Measurements from ENCODE around the gene CD101.
"Not testable (repeated sequence)": the region's sequence is repeated elsewhere in the genome, so short reads cannot be mapped to it uniquely, and the experiment has no call there.

The CD101 gene

GRCh38 chr1:116971258-116971860 lies 30.2 kb upstream of the CD101 start:
- TF ChIP-seq CTCF (IDR thresholded peaks at IDR 0.05; ENCODE audit: insufficient read depth, low read length, missing control alignments) = no peak
- DNase-seq (ENCODE audit: low read depth, low spot score) = no peak
- ChIA-PET POLR2A (no interaction called here), CTCF (no interaction called here)
- no peak overlapping the region for H3K4me3 ChIP-seq (ENCODE audit: low read depth, low read length)

- ChIA-PET POLR2A (no interaction called here), CTCF (no interaction called here)
- no peak for DNase-seq (ENCODE audit: low read depth, low spot score)
- no peak overlapping the region for H3K4me3 ChIP-seq (ENCODE audit: low read depth, low read length)
- no peak for TF ChIP-seq CTCF (IDR thresholded peaks at IDR 0.05; ENCODE audit: insufficient read depth, low read length, missing control alignments)
These were observed 29.4 kb upstream of the CD101 start for GRCh38 chr1:116971965-116972673.

- DNase-seq (ENCODE audit: low read depth, low spot score) = no peak
- POLR2A ChIA-PET = no interaction called here
- CTCF ChIA-PET = interaction anchor here (0.8 kb wide), 1 partner anchor 22 kb away, joined by 3 read pairs; no protein-coding TSS in a partner anchor
- no peak for TF ChIP-seq CTCF (IDR thresholded peaks at IDR 0.05; ENCODE audit: insufficient read depth, low read length, missing control alignments)
- H3K4me3 ChIP-seq (ENCODE audit: low read depth, low read length) = no peak overlapping the region
These were observed 28.9 kb upstream of the CD101 start for GRCh38 chr1:116972674-116973030.

GRCh38 chr1:116980309-116980708 lies 21.3 kb upstream of the CD101 start:
- H3K4me3 ChIP-seq (ENCODE audit: low read depth, low read length); POLR2A ChIA-PET; DNase-seq (ENCODE audit: low read depth, low spot score); CTCF ChIA-PET: not testable (repeated sequence)

- H3K4me3 ChIP-seq (ENCODE audit: low read depth, low read length) = no peak overlapping the region
- ChIA-PET CTCF (no interaction called here), POLR2A (no interaction called here)
- no peak for DNase-seq (ENCODE audit: low read depth, low spot score)
- TF ChIP-seq CTCF (IDR thresholded peaks at IDR 0.05; ENCODE audit: insufficient read depth, low read length, missing control alignments) = no peak
These were observed 20.0 kb upstream of the CD101 start for GRCh38 chr1:116981521-116982037.

GRCh38 chr1:116982319-116983004 lies 19.1 kb upstream of the CD101 start:
- no peak for TF ChIP-seq CTCF (IDR thresholded peaks at IDR 0.05; ENCODE audit: insufficient read depth, low read length, missing control alignments)
- DNase-seq (ENCODE audit: low read depth, low spot score) = no peak
- ChIA-PET POLR2A (no interaction called here), CTCF (no interaction called here)
- H3K4me3 ChIP-seq (ENCODE audit: low read depth, low read length) = no peak overlapping the region
